Spleen (tissue), 11 donors: Measurements from ENCODE around the gene TP53I3. TPM values are rescaled to one million over a fixed set of nuclear protein-coding genes. Genes with fewer than 3 reads are reported as not detected.

ENCODE experiments used
- DNase-seq: peaks from one replicate; pipeline ENCODE4 v3.0.0-alpha.2; 2020
- H3K27ac ChIP-seq, 8 donors: fragments of 200-600 bp; sonication (generic) in 7 of 8; 1 replicate in 4 of 8; 2 replicates in 4 of 8; pipeline versions ENCODE4 v1.5.0 to v1.8.0; 2016 to 2021; ENCODE audit warnings: inconsistent platforms in 4 of 8, mild to moderate bottlenecking in 4 of 8, moderate library complexity in 1 of 8
- H3K27me3 ChIP-seq, 7 donors: fragments of 200-600 bp; sonication (generic) in 6 of 7; replicated peaks in 1 of 7; 1 replicate in 4 of 7; 2 replicates in 3 of 7; pipeline versions ENCODE4 v1.5.0 to v1.8.0; 2016 to 2021; ENCODE audit warnings: inconsistent platforms in 3 of 7, mild to moderate bottlenecking in 1 of 7
- H3K36me3 ChIP-seq, 6 donors: fragments of 200-600 bp; sonication (generic) in 5 of 6; 1 replicate in 4 of 6; 2 replicates in 2 of 6; pipeline versions ENCODE4 v1.5.0 to v1.8.0; 2016 to 2021; ENCODE audit warnings: inconsistent platforms in 2 of 6
- H3K4me1 ChIP-seq, 6 donors: fragments of 200-600 bp; sonication (generic) in 5 of 6; 1 replicate in 3 of 6; 2 replicates in 3 of 6; pipeline versions ENCODE4 v1.5.0 to v1.8.0; 2016 to 2021; ENCODE audit warnings: inconsistent platforms in 3 of 6
- H3K4me3 ChIP-seq, 8 donors: fragments of 200-600 bp; sonication (generic) in 7 of 8; 1 replicate in 4 of 8; 2 replicates in 4 of 8; pipeline versions ENCODE4 v1.5.0 to v1.8.0; 2016 to 2021; ENCODE audit warnings: inconsistent platforms in 4 of 8, mild to moderate bottlenecking in 4 of 8, moderate library complexity in 2 of 8
- H3K9me3 ChIP-seq, 8 donors: fragments of 200-600 bp; sonication (generic) in 7 of 8; 1 replicate in 4 of 8; 2 replicates in 4 of 8; pipeline versions ENCODE4 v1.5.0 to v1.8.0; 2016 to 2021; ENCODE audit warnings: inconsistent platforms in 4 of 8
- CTCF ChIP-seq, 11 experiments: fragments of 200-600 bp in 7 of 11; fragments of 450-650 bp in 4 of 11; sonication (generic) in 4 of 11; IDR thresholded peaks in 8 of 11; conservative IDR thresholded peaks in 3 of 11; 1 replicate in 7 of 11; 2 replicates in 4 of 11; pipeline versions ENCODE4 v1.4.0 to v1.8.0; 2016 to 2021; ENCODE audit warnings: antibody characterized with exemption in 11 of 11, inconsistent platforms in 4 of 11, mild to moderate bottlenecking in 1 of 11
- POLR2A ChIP-seq, 3 donors: fragments of 450-650 bp; IDR thresholded peaks; one replicate each; pipeline ENCODE4 v1.5.1; 2017; ENCODE audit warnings: antibody characterized with exemption in 3 of 3, mild to moderate bottlenecking in 1 of 3
- POLR2AphosphoS5 ChIP-seq, 3 donors: sonication (generic); formaldehyde crosslinking; IDR thresholded peaks; one replicate each; pipeline ENCODE4 v1.5.1; 2017; ENCODE audit warnings: antibody characterized with exemption in 3 of 3
- WGBS, 5 donors: extraction: QIAGEN DNeasy Blood & Tissue Kit in 3 of 5; methylation state at CpG; one replicate each; pipeline versions ENCODE4 v1.1.5 to v1.1.7; 2013 to 2018; 5-methylcytosine and 5-hydroxymethylcytosine counted together
- intact Hi-C: fragments of 100-400 bp; cut with DNase I; formaldehyde crosslinking; loops from one replicate; pipeline ENCODE4 v1.15.0; 2023; ENCODE audit warnings: low total_unique reads
- polyA plus RNA-seq, 3 donors: library from polyadenylated mRNA; stranded (reverse); fragments of 200-250 nt; gene quantifications; one replicate each; pipeline ENCODE4 v1.2.1, GENCODE V29; 2013
- total RNA-seq, 7 donors: library from RNA; depleted of rRNA in 3 of 7; stranded (reverse); fragments of >200 nt in 3 of 7; fragmentation: NEBNext Ultra II Directional in 4 of 7; extraction: Animal tissue kit (Norgen Biotek cat#: 25700) in 4 of 7; gene quantifications; one replicate each; pipeline versions ENCODE4 v1.1.0 to v1.2.1, GENCODE V29; 2016 to 2021
- donor health status: healthy with polysubstance abuse.
- donor health status: DM: no; HTN: no; CAD: no; lungs with moderate emphysema.
- donor health status: DM: no; HTN: no; CAD: no.
- donor health status: Bipolar disorder and iron deficiency.
- donor health status: healthy.
- donor health status: DM: no; HTN: no; CAD: no.
- donor health status: DM: yes; HTN: yes; CAD: no.

The TP53I3 gene
- total and polyA plus RNA-seq, 10 donors, result 7.1 to 17.6 (median 10.7) TPM

GRCh38 chr2:24050041-24050979 is 34.3 kb downstream of the TP53I3 start:
- H3K4me1 ChIP-seq, result peaks cover 18 to 47% (median 37%) of the 10 kb centered on the region in 6 donors
- H3K27me3 ChIP-seq, result peaks cover 0 to 27% (median 0%) of the 10 kb centered on the region in 7 donors
- H3K4me3 ChIP-seq, result peak overlapping the region; percentile 52 to 89 (median 62)
- intact Hi-C loops, result no loop called here
- no peaks in the 10 kb centered on the region for H3K36me3 ChIP-seq
- peak in 1 of 3 donors; percentile 17 for TF ChIP-seq POLR2AphosphoS5 (IDR thresholded peaks at IDR 0.05)
- TF ChIP-seq CTCF (IDR thresholded peaks at IDR 0.05 in 8 of 11, conservative IDR thresholded peaks at IDR 0.05 in 3 of 11), result no peak
- no peak for TF ChIP-seq POLR2A (IDR thresholded peaks at IDR 0.05)
- DNase-seq, result peak; percentile 84
- H3K9me3 ChIP-seq, result no peaks in the 10 kb centered on the region
- H3K27ac ChIP-seq, result peak overlapping the region in 6 of 8 donors; percentile 20 to 61 (median 50)
- 10 to 15% (median 11%) methylated on average over 24 to 47 of the region's 47 CpGs for WGBS, 5 donors

GRCh38 chr2:24049485-24050021 is 35.1 kb downstream of the TP53I3 start, which contains the start of gene FKBP1B:
TSS of gene FKBP1B (plus strand) at chr2:24049741. CDS start at chr2:24049850, 109 bp downstream.
- intact Hi-C loops, result no loop called here
- H3K4me1 ChIP-seq, result peaks cover 18 to 51% (median 37%) of the 10 kb centered on the region in 6 donors
- H3K9me3 ChIP-seq, result no peaks in the 10 kb centered on the region
- H3K4me3 ChIP-seq, result peak within 1 kb of the TSS; percentile 52 to 89 (median 62)
- TF ChIP-seq CTCF (IDR thresholded peaks at IDR 0.05 in 8 of 11, conservative IDR thresholded peaks at IDR 0.05 in 3 of 11), result no peak
- TF ChIP-seq POLR2AphosphoS5 (IDR thresholded peaks at IDR 0.05), result peak in 2 of 3 donors; percentile 23 to 66
- DNase-seq, result peak; percentile 86
- H3K27ac ChIP-seq, result peak within 1 kb of the TSS in 6 of 8 donors; percentile 20 to 61 (median 50)
- H3K27me3 ChIP-seq, result peaks cover 0 to 27% (median 0%) of the 10 kb centered on the region in 7 donors
- no peaks in the 10 kb centered on the region for H3K36me3 ChIP-seq
- WGBS, 5 donors, result 0 to 1% (median 1%) methylated on average over 28 to 52 of the region's 52 CpGs

- Histone ChIP-seq H3K27me3 (peaks cover 0 to 27% (median 0%) of the 10 kb centered on the region in 7 donors), H3K36me3 (no peaks in the 10 kb centered on the region), H3K4me3 (peak overlapping the region; percentile 52 to 89 (median 62)), H3K9me3 (no peaks in the 10 kb centered on the region), H3K4me1 (peaks cover 18 to 51% (median 37%) of the 10 kb centered on the region in 6 donors), H3K27ac (peak overlapping the region in 1 of 8 donors; percentile 61)
- intact Hi-C loops, result no loop called here
- TF ChIP-seq POLR2AphosphoS5 (IDR thresholded peaks at IDR 0.05) (no peak), CTCF (IDR thresholded peaks at IDR 0.05 in 8 of 11, conservative IDR thresholded peaks at IDR 0.05 in 3 of 11) (no peak), POLR2A (IDR thresholded peaks at IDR 0.05) (no peak)
- DNase-seq, result no peak
- WGBS, 5 donors, result 22 to 41% (median 23%) methylated on average over 23 of the region's 23 CpGs
Measured at GRCh38 chr2:24048769-24049484, 35.7 kb downstream of the TP53I3 start.
